GM21360 (cell line): ENCODE results near the gene JADE1.

Experiments
- ATAC-seq: cut with Tn5 transposase; IDR thresholded peaks from one replicate; pipeline ENCODE4 v1.9.1; 2021; ENCODE audit warnings: mild to moderate bottlenecking, moderate library complexity; ENCODE audit not compliant: unreplicated experiment

JADE1 gene

DNA sequence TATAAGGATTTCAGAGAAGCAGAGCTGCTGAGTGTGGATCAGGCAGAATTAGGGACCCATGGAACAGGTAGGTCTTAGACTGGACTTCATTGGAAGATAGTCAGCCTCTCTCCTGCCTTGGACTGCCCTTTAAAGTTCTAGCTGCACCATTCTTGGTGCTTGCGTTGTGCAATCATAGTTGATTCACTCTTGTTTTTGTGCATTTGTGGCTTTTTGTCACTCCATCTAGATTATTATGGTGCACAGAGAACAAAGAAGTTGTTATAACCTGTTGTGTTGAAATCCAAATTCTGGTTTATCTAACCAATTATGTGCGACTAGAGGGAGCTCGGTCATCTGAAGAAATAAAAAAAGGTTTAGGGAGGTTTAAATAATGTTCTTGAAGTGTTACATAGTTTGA lies 59.3 kb downstream of the JADE1 start:
- no peak for ATAC-seq

DNA sequence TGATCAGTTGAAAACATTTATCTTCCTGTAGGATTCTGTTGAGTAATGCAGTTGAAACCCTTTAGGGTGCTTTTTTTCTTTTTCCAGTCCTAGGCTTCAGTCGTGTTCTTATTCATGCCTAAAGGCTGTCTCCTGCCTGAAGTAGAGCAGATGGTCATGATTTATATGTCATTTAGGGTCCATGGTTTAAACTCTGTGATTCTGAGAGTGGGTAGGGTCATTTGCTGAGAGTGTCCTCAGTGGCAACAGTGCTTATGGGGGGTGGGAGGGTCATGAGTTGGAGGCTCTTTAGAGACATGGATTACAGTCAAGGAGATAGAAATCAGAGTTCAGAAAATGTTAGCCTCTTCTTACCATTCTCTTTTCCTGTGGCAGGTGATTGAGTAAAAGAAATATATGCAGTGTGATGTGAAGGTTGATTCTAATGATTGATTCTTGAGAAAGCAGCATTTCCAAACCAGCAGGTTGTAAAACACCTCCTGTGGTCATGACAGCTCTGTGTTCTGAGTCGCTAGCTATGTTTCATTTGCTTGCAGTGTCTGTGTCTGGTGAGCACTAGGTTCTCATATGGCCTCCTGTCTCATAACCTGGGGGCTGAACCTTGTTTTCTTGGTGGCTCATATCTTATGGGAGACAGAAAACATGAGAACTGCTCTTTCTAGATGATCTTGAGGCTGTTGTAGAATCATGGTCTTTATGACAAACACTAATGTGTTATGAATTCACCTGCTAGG lies 60.4 kb downstream of the JADE1 start:
- ATAC-seq = no peak

DNA sequence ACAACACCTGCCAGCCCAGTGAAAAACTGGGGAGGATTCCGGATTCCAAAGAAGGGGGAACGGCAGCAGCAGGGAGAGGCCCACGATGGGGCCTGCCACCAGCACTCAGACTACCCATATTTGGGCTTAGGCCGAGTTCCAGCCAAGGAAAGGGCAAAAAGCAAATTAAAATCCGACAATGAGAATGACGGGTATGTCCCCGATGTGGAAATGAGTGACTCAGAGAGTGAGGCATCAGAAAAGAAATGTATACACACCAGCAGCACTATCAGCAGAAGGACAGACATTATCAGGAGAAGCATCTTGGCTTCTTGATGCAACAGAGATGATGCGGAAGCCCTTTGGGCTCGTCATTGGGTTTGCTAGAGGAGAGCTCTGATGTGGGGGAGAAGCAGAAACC lies 62.4 kb downstream of the JADE1 start:
- ATAC-seq = no peak

DNA sequence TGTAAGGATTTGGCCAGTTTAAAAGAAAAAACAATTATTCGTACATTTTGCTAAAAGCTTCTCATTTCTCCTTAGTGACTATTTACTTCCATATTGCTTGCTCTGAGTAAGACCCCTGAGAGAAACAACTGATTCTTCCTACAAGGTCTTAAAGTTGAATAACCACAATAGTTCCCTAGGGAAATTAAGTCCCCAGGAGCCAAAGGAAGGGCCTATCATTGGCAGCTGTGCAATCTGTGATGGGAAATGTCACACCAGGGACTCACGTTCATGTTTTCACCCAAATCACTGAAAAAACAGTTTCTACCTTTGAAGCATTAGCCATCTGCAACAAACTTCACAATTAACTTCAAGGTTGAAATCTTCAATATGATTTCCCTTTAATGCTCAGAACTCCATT lies 66.7 kb downstream of the JADE1 start:
- no peak for ATAC-seq

DNA sequence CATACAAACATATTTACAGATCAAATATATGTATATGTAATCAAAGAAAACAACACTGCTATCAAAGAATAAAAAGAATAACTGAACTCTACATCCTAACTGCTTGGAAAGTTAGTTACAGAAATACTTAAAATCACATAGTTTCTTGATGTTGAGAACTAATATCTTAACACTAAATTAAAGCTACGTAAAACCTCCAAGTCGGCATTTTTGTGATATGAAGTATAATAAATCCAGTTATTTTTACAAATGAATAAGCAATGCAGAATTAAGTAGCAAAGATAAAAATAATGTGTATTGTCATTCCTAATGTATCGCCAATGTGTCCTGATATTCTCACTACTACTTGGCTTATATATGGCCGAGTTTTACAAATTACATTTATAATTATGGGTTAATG lies 68.4 kb downstream of the JADE1 start:
- no peak for ATAC-seq

DNA sequence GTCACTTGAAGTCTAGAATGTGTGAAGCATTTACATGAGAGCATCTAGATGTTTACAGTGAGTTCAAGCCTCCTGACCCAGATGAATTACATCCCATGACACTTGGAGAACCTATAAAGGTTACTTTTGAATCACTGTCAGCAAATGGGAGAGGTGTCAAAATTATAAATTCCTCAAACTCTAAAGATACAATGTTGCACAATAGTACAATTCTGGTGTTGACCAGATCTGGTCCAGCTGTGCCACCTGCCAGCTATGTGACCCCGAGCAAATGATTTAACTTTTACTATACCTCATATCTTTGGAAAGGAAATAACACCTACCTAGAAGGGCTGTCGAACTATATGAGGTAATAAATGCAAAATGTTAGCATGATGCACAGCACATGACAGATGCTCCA lies 69.8 kb downstream of the JADE1 start:
- ATAC-seq = no peak

DNA sequence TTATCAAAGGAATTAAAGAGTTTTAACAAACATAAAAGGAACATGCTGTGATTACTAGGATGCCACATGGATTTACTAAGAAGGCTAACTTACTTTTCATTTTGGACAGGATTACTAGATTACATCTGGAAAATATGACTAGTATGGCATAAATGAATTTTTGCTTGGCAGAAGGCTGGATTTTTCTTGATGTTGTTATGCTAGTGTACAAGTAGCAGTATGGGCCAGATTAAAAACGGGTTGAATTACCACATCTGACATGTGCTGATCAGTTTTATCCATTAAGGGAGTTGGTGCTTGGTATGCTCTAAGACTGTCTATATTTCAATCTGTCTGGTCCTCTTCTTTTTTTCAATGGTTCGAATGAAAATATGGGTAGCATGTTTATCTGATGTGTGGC lies 70.5 kb downstream of the JADE1 start:
- ATAC-seq = no peak

DNA sequence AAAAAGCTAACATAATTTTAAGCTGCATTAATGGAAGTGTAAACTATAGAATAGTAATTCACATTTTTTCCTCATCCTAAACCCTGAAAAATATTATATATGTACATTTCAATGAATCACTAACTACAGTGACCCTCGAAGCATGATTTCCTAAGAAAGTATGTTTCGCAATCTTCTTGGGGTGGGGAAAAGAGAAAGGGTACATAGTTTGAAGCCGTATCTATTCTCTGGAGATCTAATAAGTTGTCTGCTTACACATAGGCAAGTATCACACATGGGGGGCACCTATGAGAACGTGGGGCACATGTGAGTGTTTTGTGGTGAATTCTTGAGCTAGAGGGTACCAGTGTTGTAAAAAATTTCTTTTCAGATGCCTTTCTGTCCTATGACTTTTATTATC lies 71.2 kb downstream of the JADE1 start:
- ATAC-seq = no peak

DNA sequence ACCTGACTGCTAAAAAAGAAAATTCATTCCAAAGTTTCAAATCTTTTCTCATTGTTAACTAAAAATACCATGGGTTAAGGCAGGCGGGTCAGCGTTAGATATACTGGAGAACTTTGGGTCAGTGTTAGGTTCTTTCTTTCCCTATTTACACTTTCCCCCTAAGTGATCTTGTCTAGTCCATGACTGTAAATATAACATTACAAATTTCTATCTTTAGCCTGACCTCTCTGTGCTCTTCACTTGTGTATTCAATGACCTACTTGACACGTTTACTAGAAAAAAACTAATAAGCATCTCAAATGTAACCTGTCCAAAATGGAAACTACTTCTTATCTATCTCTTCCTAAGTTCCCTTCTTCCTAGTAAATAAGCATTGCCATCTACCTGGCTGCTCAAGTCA lies 95.3 kb downstream of the JADE1 start:
- ATAC-seq = no peak

DNA sequence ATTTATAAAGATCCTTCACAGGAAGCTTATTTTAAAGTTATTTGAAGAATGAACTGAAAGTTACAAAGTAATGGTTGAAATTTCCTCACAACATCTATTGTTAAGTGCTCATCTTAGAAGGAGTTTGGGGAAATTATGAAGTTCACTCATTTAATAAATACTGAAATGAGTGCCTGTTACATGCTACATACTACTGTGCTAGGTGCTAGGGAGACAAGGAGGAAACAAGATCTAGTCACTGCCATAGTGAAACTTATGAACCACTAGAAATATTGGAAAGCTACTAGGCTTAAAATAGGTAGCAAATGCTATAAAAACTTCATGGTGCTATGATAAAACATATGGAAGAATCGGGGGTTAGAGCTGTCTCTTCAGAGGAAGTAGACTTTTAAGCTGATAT lies 97.1 kb downstream of the JADE1 start:
- ATAC-seq = no peak

DNA sequence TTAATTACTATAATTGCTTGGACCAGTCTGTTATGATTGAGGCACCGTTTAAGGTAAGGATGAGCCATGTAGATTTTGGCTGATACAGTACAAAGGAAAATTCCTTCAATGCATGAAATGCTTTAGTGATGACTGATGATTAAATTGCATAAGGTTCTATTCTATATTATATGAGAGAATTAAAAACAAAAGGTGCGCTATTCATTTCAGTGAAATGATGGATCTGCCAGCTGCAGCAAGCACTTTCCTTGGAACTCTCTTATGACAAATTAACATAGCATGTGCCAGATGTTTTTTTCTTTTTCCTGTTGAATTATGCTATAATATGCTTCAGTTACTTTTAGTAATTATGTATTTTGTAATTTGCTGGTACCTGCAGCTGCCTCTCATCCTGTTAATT lies 98.5 kb downstream of the JADE1 start:
- no peak for ATAC-seq

DNA sequence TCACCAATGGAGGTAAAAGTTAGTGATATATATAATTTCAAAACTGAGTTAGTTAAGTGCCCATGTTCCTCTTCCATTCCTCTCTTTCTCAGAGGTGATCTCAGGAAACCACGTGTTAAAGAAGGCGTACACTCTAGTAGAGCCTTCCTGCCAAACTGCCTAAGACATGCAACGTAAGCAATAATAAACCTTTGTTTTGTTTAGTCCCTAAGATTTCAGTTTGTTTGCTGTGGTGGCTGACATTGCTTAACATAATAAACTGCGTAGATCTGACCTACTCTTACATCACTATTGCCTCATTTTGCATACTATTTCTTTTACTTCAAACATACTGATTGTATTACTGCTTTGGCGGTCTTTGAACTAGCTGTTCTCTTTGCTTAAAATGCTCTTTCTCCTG lies 99.2 kb downstream of the JADE1 start:
- ATAC-seq = no peak

DNA sequence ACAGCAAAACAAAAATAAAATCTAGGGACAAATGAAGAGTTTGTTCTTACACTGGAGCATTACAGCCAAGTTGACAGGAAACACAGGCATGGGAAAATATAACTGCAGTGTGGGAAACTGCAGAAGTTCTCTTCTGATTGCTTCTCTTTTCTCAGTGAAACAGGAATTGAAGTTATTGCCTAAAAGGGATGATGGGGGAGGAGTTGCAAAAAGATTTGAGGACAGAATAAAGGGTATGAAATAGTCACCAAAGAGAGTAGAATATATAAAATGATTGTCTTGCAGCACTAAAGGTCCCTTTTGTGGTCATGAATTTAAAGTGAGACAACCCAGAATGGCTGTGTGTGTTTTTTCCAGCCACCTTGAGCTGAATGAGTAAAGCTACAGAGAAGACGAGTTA lies 103.7 kb downstream of the JADE1 start:
- ATAC-seq = no peak

DNA sequence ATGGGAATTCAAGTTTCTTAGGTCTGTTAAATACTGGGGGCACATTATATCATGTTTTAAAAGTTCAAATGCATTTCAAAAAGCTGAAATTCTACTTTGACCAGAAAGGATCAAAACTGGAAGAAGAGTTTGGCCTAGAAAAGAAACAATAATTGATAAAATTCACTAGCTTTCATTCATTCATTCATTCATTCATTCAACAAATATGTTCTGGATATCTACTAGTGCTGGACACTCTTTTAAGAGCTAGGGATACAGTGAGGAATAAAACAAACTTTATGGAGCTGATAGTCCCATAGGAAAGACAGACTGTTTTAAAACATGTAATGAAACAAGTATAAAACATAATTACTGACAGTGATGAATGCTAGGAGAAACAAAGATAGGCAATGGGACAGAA lies 106.0 kb downstream of the JADE1 start:
- no peak for ATAC-seq

DNA sequence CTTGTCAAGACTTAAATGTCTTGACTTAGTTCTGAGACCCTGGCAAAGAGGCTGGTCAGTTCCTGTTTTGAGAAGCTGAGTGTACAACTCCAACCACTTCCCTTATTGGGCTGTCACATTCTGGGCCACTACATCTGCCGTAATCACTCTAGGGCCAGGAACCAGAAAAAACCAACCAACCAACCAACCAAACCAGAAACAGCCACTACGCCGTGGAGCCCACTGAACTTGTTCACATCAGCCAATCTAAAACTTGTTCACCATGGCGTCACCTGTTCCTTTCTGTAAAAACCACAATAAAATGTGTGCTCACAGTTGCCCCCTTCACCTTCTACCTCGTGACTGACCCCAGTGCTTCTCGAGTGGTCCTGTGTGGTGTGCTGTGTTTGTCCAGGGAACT lies 107.3 kb downstream of the JADE1 start:
- ATAC-seq = no peak

DNA sequence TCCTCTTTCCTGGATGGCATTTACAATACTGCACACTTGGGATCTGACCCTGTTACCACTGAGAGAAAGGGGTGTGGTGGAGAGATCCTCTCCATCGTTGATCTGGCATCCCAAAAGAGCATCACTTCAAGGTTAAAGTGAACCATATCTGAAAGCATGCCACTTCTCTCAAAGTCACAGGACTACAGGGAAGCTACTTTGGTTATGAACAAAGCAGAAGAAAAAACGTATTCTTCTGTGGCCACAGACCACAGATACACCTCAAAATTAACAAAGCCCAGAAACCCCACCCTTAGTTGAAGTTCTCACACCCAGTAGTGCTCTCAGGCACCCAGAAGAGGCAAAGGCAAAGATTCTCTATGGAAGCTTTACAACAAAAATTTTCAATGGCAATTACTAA lies 108.3 kb downstream of the JADE1 start:
- ATAC-seq = peak; percentile 78

DNA sequence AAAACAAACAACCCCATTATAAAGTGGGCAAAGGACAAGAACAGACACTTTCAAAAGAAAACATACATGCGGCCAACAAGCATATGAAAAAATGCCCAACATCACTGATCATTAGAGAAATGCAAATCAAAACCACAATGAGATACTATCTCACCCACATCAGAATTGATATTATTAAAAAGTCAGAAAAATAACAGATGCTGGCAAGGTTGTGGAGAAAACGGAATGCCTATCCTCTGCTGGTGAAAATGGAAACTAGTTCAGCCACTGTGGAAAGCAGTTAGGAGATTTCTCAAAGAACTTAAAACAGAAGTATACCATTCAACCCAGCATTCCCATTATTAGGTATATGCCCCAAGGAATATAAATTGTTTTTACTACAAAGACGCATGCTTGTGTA lies 112.5 kb downstream of the JADE1 start:
- no peak for ATAC-seq
